ENCODE measurements around the gene DDX24.

The DDX24 gene

GRCh38 chr14:94121485-94121884 lies 40.5 kb upstream of the DDX24 start:
- Mint-ChIP-seq H3K9me3 (ENCODE audit: low read depth) (peaks cover 8% of the 10 kb centered on the region), H3K4me1 (ENCODE audit: low read depth) (no peaks in the 10 kb centered on the region), H3K4me3 (no peak overlapping the region), H3K27ac (no peak overlapping the region), H3K27me3 (peaks cover 4% of the 10 kb centered on the region), H3K36me3 (peaks cover 11% of the 10 kb centered on the region)

GRCh38 chr14:94120667-94121340 lies 39.8 kb upstream of the DDX24 start:
- H3K4me3 Mint-ChIP-seq: no peak overlapping the region
- H3K36me3 Mint-ChIP-seq: peaks cover 11% of the 10 kb centered on the region
- H3K27ac Mint-ChIP-seq: no peak overlapping the region
- no peaks in the 10 kb centered on the region for H3K4me1 Mint-ChIP-seq (ENCODE audit: low read depth)
- H3K9me3 Mint-ChIP-seq (ENCODE audit: low read depth): peaks cover 8% of the 10 kb centered on the region
- peaks cover 4% of the 10 kb centered on the region for H3K27me3 Mint-ChIP-seq

- peaks cover 8% of the 10 kb centered on the region for H3K9me3 Mint-ChIP-seq (ENCODE audit: low read depth)
- peaks cover 11% of the 10 kb centered on the region for H3K36me3 Mint-ChIP-seq
- no peaks in the 10 kb centered on the region for H3K4me1 Mint-ChIP-seq (ENCODE audit: low read depth)
- peaks cover 4% of the 10 kb centered on the region for H3K27me3 Mint-ChIP-seq
- H3K27ac Mint-ChIP-seq: no peak overlapping the region
- H3K4me3 Mint-ChIP-seq: no peak overlapping the region
Measured at GRCh38 chr14:94119071-94119470, 38.1 kb upstream of the DDX24 start.

DNA sequence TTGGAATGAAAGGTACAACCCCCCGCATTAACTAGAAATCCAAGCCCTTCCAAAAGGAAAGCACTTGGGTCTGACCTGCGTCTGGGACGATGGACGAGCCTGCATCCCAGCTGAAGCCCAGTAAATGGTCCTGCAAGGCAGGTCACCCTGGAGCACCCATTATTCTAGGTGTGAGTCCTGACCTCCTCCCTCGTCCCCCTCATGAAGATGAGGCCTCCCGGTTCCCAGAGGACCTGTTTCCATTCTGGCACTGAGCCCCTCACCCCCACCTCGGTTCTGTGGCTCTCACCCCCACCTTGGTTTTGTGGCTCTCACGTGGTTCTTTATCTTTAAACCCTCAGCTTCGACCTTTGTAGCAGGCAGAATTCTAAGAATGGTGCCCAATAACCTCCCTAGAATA lies 36.9 kb upstream of the DDX24 start:
- peaks cover 4% of the 10 kb centered on the region for H3K27me3 Mint-ChIP-seq
- H3K36me3 Mint-ChIP-seq: peaks cover 11% of the 10 kb centered on the region
- H3K4me1 Mint-ChIP-seq (ENCODE audit: low read depth): no peaks in the 10 kb centered on the region
- H3K4me3 Mint-ChIP-seq: no peak overlapping the region
- H3K27ac Mint-ChIP-seq: no peak overlapping the region
- peaks cover 8% of the 10 kb centered on the region for H3K9me3 Mint-ChIP-seq (ENCODE audit: low read depth)

GRCh38 chr14:94116701-94117100 lies 35.7 kb upstream of the DDX24 start:
- Mint-ChIP-seq H3K36me3 (peaks cover 11% of the 10 kb centered on the region), H3K4me3 (no peak overlapping the region), H3K27ac (no peak overlapping the region), H3K4me1 (ENCODE audit: low read depth) (no peaks in the 10 kb centered on the region), H3K27me3 (peaks cover 4% of the 10 kb centered on the region), H3K9me3 (ENCODE audit: low read depth) (peaks cover 8% of the 10 kb centered on the region)

DNA sequence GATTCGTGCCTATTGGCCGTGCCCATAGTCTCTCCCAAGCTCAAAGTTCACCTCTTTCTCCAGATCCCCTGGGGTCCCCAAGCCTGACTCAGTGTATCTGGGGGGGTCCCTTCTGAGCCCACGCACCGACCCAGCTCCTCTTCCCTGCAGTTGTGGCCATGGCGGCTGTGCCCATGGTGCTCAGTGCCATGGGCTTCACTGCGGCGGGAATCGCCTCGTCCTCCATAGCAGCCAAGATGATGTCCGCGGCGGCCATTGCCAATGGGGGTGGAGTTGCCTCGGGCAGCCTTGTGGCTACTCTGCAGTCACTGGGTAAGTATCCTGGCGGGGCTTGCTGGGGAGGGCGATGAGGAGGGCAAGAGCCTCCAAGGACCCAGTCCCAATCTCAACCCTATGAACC lies 34.6 kb upstream of the DDX24 start:
- H3K36me3 Mint-ChIP-seq: peaks cover 5% of the 10 kb centered on the region
- H3K27ac Mint-ChIP-seq: no peak overlapping the region
- no peaks in the 10 kb centered on the region for H3K4me1 Mint-ChIP-seq (ENCODE audit: low read depth)
- H3K27me3 Mint-ChIP-seq: peaks cover 4% of the 10 kb centered on the region
- no peak overlapping the region for H3K4me3 Mint-ChIP-seq
- peaks cover 4% of the 10 kb centered on the region for H3K9me3 Mint-ChIP-seq (ENCODE audit: low read depth)

DNA sequence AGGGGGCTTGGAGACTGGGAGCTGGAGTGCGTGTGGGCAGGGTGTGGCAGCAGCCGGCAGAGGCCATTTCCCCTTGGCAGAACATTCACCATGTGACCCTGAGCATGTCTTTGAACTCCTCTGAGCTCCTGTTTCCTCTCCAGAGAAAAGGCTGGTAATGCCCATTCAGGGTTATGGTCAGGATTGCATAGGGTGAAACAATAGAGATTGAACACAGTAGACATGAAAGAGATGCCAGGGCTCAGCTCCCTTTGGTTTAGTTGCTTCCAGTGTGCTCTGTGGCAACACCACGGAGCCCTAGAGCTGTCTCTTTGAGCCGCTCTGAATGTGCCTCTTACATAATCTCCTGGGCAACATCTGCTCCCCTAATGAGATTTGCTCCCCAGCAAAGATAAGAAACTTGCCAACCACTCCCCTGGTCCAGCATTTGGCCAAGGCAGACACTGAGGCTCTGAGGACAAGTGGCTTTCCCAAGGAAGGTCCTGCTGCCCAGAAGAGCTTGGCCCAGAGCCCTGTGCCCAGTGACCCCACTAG lies 34.1 kb upstream of the DDX24 start:
- Mint-ChIP-seq H3K4me3 (no peak overlapping the region), H3K9me3 (ENCODE audit: low read depth) (peaks cover 4% of the 10 kb centered on the region), H3K36me3 (peaks cover 5% of the 10 kb centered on the region), H3K27ac (no peak overlapping the region), H3K4me1 (ENCODE audit: low read depth) (no peaks in the 10 kb centered on the region), H3K27me3 (peaks cover 4% of the 10 kb centered on the region)

- Mint-ChIP-seq H3K4me3 (no peak overlapping the region), H3K27me3 (peaks cover 4% of the 10 kb centered on the region), H3K9me3 (ENCODE audit: low read depth) (peaks cover 2% of the 10 kb centered on the region), H3K4me1 (ENCODE audit: low read depth) (no peaks in the 10 kb centered on the region), H3K36me3 (peaks cover 3% of the 10 kb centered on the region), H3K27ac (no peak overlapping the region)
Measured at GRCh38 chr14:94114589-94115057, 33.6 kb upstream of the DDX24 start.

GRCh38 chr14:94113908-94114588 lies 33.0 kb upstream of the DDX24 start:
- Mint-ChIP-seq H3K4me1 (ENCODE audit: low read depth) (no peaks in the 10 kb centered on the region), H3K27ac (no peak overlapping the region), H3K36me3 (no peaks in the 10 kb centered on the region), H3K9me3 (ENCODE audit: low read depth) (no peaks in the 10 kb centered on the region), H3K4me3 (no peak overlapping the region), H3K27me3 (peaks cover 4% of the 10 kb centered on the region)

DNA sequence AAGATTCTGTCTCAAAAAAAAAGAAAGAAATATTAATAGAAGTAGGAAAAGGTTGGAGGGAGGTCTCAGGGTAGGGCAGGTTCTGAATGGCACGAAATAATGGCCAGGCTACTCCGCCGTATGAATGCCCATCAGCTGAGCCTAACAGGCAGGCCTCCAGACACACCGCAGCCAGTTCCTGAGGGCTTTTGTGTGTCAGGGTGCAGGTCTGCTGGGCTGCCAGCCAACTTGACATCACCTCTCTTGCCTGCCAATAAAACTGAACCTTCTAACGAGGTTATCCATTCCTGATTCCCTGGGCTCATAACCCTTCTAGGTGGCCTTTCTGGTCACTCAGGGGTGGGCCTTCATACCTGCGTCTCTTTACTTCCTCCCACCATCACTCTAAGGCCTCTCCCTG lies 32.5 kb upstream of the DDX24 start:
- Mint-ChIP-seq H3K27ac (no peak overlapping the region), H3K4me1 (ENCODE audit: low read depth) (no peaks in the 10 kb centered on the region), H3K36me3 (no peaks in the 10 kb centered on the region), H3K9me3 (ENCODE audit: low read depth) (no peaks in the 10 kb centered on the region), H3K27me3 (peaks cover 4% of the 10 kb centered on the region), H3K4me3 (no peak overlapping the region)

- H3K27me3 Mint-ChIP-seq: peaks cover 4% of the 10 kb centered on the region
- no peaks in the 10 kb centered on the region for H3K9me3 Mint-ChIP-seq (ENCODE audit: low read depth)
- no peak overlapping the region for H3K27ac Mint-ChIP-seq
- H3K36me3 Mint-ChIP-seq: peaks cover under 1% of the 10 kb centered on the region
- H3K4me1 Mint-ChIP-seq (ENCODE audit: low read depth): no peaks in the 10 kb centered on the region
- H3K4me3 Mint-ChIP-seq: no peak overlapping the region
Measured at GRCh38 chr14:94113073-94113472, 32.1 kb upstream of the DDX24 start.

DNA sequence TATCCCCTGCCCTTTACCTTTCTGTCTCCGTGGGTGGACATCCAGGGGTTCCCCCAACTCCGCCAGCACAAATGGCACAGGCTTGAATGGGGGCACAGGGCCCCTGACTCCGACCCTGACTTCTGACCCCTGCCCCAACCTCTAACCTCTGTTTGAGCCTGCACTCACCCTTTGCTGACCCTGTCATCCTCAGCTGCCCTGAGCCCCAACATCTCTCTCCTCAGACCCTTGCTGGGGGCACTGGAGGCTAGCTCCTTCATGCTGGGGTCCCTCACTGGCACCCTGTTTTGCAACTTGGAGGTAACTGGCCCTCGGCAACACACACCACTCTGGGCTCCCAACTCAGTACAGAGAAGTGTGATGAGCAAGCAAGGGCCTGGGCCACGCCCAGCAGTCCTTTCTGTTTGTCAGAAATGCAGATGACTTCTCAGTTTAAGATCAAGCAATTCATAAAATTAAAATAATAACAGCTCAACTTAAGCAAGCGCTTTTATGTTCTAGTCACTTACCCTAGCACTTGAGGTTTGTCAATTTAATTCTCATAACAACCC lies 31.6 kb upstream of the DDX24 start:
- H3K9me3 Mint-ChIP-seq (ENCODE audit: low read depth): no peaks in the 10 kb centered on the region
- H3K27me3 Mint-ChIP-seq: peaks cover 4% of the 10 kb centered on the region
- H3K4me3 Mint-ChIP-seq: no peak overlapping the region
- H3K36me3 Mint-ChIP-seq: peaks cover 3% of the 10 kb centered on the region
- no peak overlapping the region for H3K27ac Mint-ChIP-seq
- no peaks in the 10 kb centered on the region for H3K4me1 Mint-ChIP-seq (ENCODE audit: low read depth)

DNA sequence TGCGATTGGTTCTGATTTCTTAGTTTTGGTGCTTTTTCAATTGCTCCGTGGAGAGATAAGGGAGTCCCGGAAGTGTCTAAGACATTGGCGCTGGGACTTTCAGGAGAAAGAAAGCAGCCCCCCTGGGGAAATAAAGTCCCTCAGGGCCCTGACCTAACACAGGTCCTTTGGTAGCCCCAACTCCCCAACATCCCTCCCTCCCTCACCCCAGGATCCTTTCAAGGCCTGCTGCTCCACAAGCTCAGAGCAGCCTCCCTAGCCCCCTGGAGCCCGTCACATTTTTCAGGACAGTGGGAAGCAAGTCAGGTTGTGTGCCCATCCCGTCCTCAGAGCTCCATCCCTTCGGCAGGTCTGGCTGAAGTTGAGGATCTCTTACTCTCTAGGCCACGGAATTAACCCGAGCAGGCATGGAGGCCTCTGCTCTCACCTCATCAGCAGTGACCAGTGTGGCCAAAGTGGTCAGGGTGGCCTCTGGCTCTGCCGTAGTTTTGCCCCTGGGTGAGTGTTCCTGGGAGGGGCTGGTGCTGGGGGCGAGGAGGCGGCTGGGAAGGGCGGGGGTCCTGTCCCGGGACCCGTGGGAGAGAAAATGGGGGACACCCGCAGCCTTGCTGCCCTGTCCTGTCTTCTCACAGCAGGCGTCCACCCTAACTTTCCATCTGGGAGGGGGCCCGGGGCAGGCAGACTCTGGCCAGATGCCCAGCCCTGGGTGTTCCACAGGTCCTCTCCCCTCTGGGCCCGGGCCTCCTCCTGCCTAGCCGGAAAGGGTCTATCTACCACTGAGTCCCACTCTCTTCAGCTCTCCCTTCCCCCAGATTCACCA lies 30.5 kb upstream of the DDX24 start:
- H3K9me3 Mint-ChIP-seq (ENCODE audit: low read depth): no peaks in the 10 kb centered on the region
- peaks cover 3% of the 10 kb centered on the region for H3K36me3 Mint-ChIP-seq
- H3K27ac Mint-ChIP-seq: no peak overlapping the region
- no peak overlapping the region for H3K4me3 Mint-ChIP-seq
- peaks cover under 1% of the 10 kb centered on the region for H3K27me3 Mint-ChIP-seq
- no peaks in the 10 kb centered on the region for H3K4me1 Mint-ChIP-seq (ENCODE audit: low read depth)

DNA sequence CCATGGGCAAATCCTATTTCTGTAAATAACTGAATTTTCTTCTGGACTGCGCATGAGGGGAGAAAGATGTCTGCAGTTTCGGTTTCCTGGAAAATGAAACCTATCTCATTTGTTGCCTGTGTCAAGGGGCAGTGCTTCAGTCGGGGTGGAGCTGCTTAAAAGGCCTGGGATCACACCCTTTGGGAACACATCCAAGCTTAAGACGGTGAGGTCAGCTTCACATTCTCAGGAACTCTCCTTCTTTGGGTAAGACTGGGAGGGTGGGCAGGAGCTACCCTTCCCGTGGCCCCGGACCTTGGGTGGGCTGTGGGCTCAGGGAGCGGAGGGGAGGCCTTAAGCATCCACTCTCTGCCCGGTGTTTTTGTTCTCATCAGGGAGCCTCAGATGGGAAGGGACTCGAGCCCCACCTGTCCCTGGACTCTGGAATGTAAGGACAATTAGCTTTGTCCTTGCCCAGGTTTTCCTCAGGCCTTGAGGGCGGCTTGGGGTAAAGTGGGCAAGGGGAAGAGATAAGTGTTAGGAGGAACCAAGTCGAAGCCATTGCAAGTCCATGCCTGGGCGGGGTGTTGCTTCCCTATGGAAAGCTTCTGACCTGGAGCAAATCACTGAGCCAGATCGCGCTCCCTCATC lies 29.7 kb upstream of the DDX24 start, which contains the start of gene IFI27:
IFI27 (plus strand) TSS at position 185 of the 630 bp plus-strand sequence.
- no peak within 1 kb of the TSS for H3K4me3 Mint-ChIP-seq

More for the DNA sequence above, 29.7 kb upstream of the DDX24 start, which contains the start of gene IFI27:
- no peaks in the 10 kb centered on the region for H3K27me3 Mint-ChIP-seq
- H3K36me3 Mint-ChIP-seq: peaks cover 3% of the 10 kb centered on the region
- no peaks in the 10 kb centered on the region for H3K9me3 Mint-ChIP-seq (ENCODE audit: low read depth)
- no peaks in the 10 kb centered on the region for H3K4me1 Mint-ChIP-seq (ENCODE audit: low read depth)
- no peak within 1 kb of the TSS for H3K27ac Mint-ChIP-seq

All from activated naive CD8-positive, alpha-beta T cell (primary cell).